ENCODE measurements around the gene MAPK7. TPM values are rescaled to one million over a fixed set of nuclear protein-coding genes. Genes with fewer than 3 reads are reported as not detected.

The MAPK7 gene
- total and polyA plus RNA-seq, 2 donors (not counting 3 experiments of a cell fraction or from before 2014, with no cell fraction given) = 16.8 to 30.7 TPM

DNA sequence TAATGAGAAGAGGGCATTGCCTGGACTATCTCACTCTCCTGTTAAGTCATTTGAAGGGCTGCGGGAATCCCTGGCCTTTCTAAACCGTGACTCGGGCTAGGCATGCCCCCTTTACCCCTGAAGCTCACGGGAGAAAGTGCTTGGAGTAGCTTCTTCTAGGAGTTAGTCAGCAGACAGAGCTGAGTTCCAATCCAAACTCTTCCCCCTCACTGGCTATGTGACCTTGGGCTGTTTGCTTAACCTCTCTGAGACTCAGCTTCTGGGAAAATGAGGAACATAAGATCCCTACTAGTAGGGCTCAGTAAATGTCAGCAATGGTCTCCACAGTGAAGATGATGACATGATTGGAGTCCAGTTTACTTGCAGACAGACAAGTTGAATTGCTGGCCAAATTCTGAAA is 10.1 kb upstream of the MAPK7 start:
- Histone ChIP-seq H4K20me1 (replicated peaks; ENCODE audit: control insufficient read depth, extremely low read depth, insufficient read depth, low read length) (no peaks in the 10 kb centered on the region), H3K36me3 (ENCODE audit: control insufficient read depth in 2 of 2, extremely low read depth in 1 of 2, insufficient read depth in 2 of 2, low read length in 2 of 2) (no peaks in the 10 kb centered on the region), H3K9ac (replicated peaks; ENCODE audit: extremely low read depth, insufficient read depth, low read length) (no peak overlapping the region), H3K9me3 (replicated peaks; ENCODE audit: control insufficient read depth, insufficient read depth, low read length) (no peaks in the 10 kb centered on the region), H2AFZ (ENCODE audit: low read depth, low read length) (no peak overlapping the region), H3K4me1 (ENCODE audit: control insufficient read depth, extremely low read depth, insufficient read depth, low read length) (no peaks in the 10 kb centered on the region), H3K27me3 (ENCODE audit: control insufficient read depth in 2 of 2, insufficient read depth in 2 of 2, low read length in 2 of 2) (no peaks in the 10 kb centered on the region), H3K27ac (ENCODE audit: insufficient read depth, low read depth, low read length) (no peak overlapping the region), H3K4me3 (replicated peaks in 1 of 3; ENCODE audit: insufficient read depth in 1 of 3, low read depth in 1 of 3, low read length in 3 of 3) (no peak overlapping the region), H3K79me2 (ENCODE audit: control insufficient read depth, insufficient read depth, low read length) (no peaks in the 10 kb centered on the region), H3K4me2 (ENCODE audit: insufficient read depth, low read length) (no peak overlapping the region), H3K9me1 (replicated peaks; ENCODE audit: control insufficient read depth, extremely low read depth, insufficient read depth, low read length) (no peaks in the 10 kb centered on the region)
- TF ChIP-seq, protein P1, sequence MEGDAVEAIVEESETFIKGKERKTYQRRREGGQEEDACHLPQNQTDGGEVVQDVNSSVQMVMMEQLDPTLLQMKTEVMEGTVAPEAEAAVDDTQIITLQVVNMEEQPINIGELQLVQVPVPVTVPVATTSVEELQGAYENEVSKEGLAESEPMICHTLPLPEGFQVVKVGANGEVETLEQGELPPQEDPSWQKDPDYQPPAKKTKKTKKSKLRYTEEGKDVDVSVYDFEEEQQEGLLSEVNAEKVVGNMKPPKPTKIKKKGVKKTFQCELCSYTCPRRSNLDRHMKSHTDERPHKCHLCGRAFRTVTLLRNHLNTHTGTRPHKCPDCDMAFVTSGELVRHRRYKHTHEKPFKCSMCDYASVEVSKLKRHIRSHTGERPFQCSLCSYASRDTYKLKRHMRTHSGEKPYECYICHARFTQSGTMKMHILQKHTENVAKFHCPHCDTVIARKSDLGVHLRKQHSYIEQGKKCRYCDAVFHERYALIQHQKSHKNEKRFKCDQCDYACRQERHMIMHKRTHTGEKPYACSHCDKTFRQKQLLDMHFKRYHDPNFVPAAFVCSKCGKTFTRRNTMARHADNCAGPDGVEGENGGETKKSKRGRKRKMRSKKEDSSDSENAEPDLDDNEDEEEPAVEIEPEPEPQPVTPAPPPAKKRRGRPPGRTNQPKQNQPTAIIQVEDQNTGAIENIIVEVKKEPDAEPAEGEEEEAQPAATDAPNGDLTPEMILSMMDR (IDR thresholded peaks at IDR 0.05; ENCODE audit: extremely low read depth in 1 of 2, insufficient read depth in 1 of 2, low read depth in 1 of 2, low read length in 2 of 2) = no peak
- TF ChIP-seq, protein P2, sequence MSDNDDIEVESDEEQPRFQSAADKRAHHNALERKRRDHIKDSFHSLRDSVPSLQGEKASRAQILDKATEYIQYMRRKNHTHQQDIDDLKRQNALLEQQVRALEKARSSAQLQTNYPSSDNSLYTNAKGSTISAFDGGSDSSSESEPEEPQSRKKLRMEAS (IDR thresholded peaks at IDR 0.05; ENCODE audit: insufficient read depth, insufficient read length) = no peak
- TF ChIP-seq FOS (IDR thresholded peaks at IDR 0.05; ENCODE audit: borderline replicate concordance, insufficient read depth, low read length) (no peak), POLR2A (IDR thresholded peaks at IDR 0.05; ENCODE audit: low read depth, low read length) (no peak), JUN (IDR thresholded peaks at IDR 0.05; ENCODE audit: borderline replicate concordance, insufficient read depth, insufficient read length, low read depth) (no peak), EZH2 (IDR thresholded peaks at IDR 0.05; ENCODE audit: borderline replicate concordance, low read depth, low read length, severe bottlenecking) (no peak), GATA2 (IDR thresholded peaks at IDR 0.05; ENCODE audit: insufficient read depth, insufficient read length, low read depth, low read length) (no peak), POLR2AphosphoS5 (IDR thresholded peaks at IDR 0.05; ENCODE audit: insufficient read depth, low read depth, low read length) (no peak), MYC (IDR thresholded peaks at IDR 0.05; ENCODE audit: low read depth, low read length) (no peak)
- no TSS peak for BruUV-seq (replicated peaks)
- dilution Hi-C loops (cut with MboI; ENCODE audit: extremely low pct_ligation_motif_present, low sequenced_read_pairs) (no loop called here), intact Hi-C loops (cut with micrococcal nuclease) (no loop called here)
- ChIA-PET POLR2A (no interaction called here), CTCF (interaction anchor here (1.4 to 1.6 kb wide), 2 partner anchors 79 to 394 kb away, joined by 4 to 7 read pairs; no protein-coding TSS in a partner anchor)
- DNase-seq (ENCODE audit: low read depth, low spot score) (no peak), FAIRE-seq (no peak)

All from endothelial cell of umbilical vein (primary cell).